Fibroblast of lung (primary cell): ENCODE measurements around the gene MTMR3.

ENCODE experiments used
- CTCF ChIP-seq, 2 donors: IDR thresholded peaks in 1 of 2; conservative IDR thresholded peaks in 1 of 2; 1 replicate in 1 of 2; 2 replicates in 1 of 2; pipeline ENCODE4 v1.5.1; 2011 to 2012; ENCODE audit warnings: low read length in 2 of 2, control low read depth in 1 of 2, inconsistent platforms in 1 of 2, low read depth in 1 of 2, mild to moderate bottlenecking in 1 of 2
- EZH2 ChIP-seq: IDR thresholded peaks from 2 replicates; pipeline ENCODE4 v1.5.1; 2012; ENCODE audit warnings: low read length, control low read depth, mild to moderate bottlenecking; ENCODE audit errors: missing control alignments

GRCh38 chr22:30056015-30056414, 173.0 kb downstream of the MTMR3 start:
- no peak for TF ChIP-seq CTCF (conservative IDR thresholded peaks at IDR 0.05 in 1 of 2, IDR thresholded peaks at IDR 0.05 in 1 of 2; ENCODE audit: low read depth in 1 of 2, low read length in 2 of 2)
- no peak for TF ChIP-seq EZH2
